ENCODE results near the gene DBNDD2.

Gene DBNDD2

DNA sequence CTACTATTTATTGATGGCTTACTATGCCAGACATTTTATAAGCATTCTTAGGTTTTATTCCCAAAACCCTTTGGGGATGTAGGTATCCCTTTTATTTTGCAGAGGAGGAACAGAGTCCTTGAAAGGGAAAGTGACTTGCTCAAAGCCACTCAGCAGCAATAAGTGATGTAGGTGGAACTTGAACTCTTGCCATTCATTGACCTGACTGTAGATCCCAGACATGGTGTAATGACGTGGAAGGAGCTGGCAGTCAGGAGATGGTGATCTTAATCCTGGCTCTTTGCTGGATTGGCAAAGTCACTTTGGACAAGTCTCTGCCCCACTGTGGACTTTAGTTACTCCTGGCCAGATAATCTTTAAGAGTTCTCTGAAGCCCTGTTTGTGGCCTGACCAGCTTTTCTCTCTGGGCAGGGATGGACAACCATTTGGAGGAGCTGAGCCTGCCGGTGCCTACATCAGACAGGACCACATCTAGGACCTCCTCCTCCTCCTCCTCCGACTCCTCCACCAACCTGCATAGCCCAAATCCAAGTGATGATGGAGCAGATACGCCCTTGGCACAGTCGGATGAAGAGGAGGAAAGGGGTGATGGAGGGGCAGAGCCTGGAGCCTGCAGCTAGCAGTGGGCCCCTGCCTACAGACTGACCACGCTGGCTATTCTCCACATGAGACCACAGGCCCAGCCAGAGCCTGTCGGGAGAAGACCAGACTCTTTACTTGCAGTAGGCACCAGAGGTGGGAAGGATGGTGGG, 1.6 kb downstream of the DBNDD2 start:
- TF ChIP-seq, protein P1, sequence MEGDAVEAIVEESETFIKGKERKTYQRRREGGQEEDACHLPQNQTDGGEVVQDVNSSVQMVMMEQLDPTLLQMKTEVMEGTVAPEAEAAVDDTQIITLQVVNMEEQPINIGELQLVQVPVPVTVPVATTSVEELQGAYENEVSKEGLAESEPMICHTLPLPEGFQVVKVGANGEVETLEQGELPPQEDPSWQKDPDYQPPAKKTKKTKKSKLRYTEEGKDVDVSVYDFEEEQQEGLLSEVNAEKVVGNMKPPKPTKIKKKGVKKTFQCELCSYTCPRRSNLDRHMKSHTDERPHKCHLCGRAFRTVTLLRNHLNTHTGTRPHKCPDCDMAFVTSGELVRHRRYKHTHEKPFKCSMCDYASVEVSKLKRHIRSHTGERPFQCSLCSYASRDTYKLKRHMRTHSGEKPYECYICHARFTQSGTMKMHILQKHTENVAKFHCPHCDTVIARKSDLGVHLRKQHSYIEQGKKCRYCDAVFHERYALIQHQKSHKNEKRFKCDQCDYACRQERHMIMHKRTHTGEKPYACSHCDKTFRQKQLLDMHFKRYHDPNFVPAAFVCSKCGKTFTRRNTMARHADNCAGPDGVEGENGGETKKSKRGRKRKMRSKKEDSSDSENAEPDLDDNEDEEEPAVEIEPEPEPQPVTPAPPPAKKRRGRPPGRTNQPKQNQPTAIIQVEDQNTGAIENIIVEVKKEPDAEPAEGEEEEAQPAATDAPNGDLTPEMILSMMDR (IDR thresholded peaks at IDR 0.05; ENCODE audit: low read depth, low read length), result no peak
- no peak for DNase-seq (ENCODE audit: extremely low read depth, low read depth)

DNA sequence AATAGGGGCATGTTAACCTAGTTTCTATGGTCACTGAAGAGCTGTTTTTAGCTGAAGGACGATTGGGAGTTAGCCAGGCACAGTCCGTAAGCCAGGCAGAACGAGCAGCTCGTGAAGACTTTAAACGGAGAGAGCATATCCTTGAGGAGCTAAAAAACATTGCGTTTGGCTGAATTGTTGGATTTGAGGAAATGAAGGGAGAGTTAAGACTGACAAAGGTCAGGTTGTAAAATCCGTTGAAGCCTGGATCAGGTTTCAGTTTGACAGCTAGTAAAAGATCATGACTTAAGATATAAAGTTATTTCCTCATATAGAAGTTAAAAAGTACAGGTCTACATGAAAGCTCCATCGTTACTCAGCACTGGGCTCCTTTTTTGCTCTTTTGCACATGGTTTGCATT, 2.8 kb downstream of the DBNDD2 start:
- TF ChIP-seq, protein P1 (IDR thresholded peaks at IDR 0.05; ENCODE audit: low read depth, low read length), result no peak
- DNase-seq (ENCODE audit: extremely low read depth, low read depth), result no peak

- no peak for DNase-seq (ENCODE audit: extremely low read depth, low read depth)
- TF ChIP-seq, protein P1 (IDR thresholded peaks at IDR 0.05; ENCODE audit: low read depth, low read length), result no peak
These were observed 4.6 kb downstream of the DBNDD2 start for GRCh38 chr20:45412653-45413052.

DNA sequence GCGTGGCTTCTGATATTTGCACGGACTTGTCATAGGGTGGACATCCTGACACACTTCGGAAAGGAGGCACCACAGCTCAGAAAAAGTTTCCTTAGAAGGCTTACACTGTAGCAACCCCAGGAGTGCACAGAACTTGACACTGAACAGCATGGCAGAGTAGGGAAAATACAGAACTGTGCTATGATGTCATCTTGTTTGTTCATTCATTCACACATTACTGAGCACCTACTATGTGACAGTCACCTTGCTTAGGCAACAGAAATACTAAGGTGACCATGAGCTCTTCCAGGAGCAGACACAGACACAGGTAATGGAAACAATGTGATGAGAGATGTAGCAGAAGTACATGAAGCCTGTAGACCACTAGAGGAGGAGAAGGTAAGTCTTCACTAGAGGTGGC, 5.4 kb downstream of the DBNDD2 start:
- TF ChIP-seq, protein P1 (IDR thresholded peaks at IDR 0.05; ENCODE audit: low read depth, low read length), result no peak
- DNase-seq (ENCODE audit: extremely low read depth, low read depth), result no peak

- TF ChIP-seq, protein P1 (IDR thresholded peaks at IDR 0.05; ENCODE audit: low read depth, low read length), result no peak; the same call in 1 of the 2 replicates
- DNase-seq (ENCODE audit: extremely low read depth, low read depth), result peak; percentile 32
These were observed 7.9 kb downstream of the DBNDD2 start, which contains the start of gene PIGT for GRCh38 chr20:45415822-45416637. Gene PIGT, plus strand, starts transcription at chr20:45416141. Its CDS starts 16 bp downstream, at chr20:45416157.

DNA sequence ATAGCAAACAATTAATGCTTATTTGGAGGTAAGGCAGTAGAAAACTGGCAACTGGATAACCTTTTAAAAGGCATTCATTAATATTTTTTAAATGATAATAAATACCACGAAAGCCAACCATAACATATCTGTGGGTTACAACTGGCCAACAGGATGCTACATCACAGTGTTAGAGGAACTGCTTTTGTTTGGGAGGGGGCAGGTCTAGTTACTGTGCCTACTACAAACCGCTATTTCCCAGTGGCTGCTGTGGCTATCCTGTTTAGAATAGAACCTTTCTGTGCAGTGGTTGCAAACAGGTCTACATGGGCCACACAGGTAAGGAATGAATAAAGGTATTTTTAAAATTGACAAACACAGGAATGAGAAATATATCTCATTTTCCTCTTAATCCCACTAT, 8.8 kb downstream of the DBNDD2 start:
- no peak for DNase-seq (ENCODE audit: extremely low read depth, low read depth)
- TF ChIP-seq, protein P1 (IDR thresholded peaks at IDR 0.05; ENCODE audit: low read depth, low read length), result no peak
